AG09319 (cell line): ENCODE measurements around the gene SYNE1.
A peak's percentile ranks its signal among the peaks of the same experiment; 100 is the strongest.

Source experiments
- DNase-seq: peaks from one replicate; pipeline ENCODE4 v3.0.0-alpha.2; 2010; ENCODE audit warnings: low read depth; ENCODE audit errors: extremely low read depth
- CTCF ChIP-seq: IDR thresholded peaks from 2 replicates; pipeline ENCODE4 v1.5.1; 2011; ENCODE audit warnings: low read depth, mild to moderate bottlenecking, inconsistent platforms, low read length, moderate library complexity

Gene SYNE1

GRCh38 chr6:152398316-152398715 is 238.8 kb downstream of the SYNE1 start:
- no peak for TF ChIP-seq CTCF
- DNase-seq = no peak

- no peak for DNase-seq
- TF ChIP-seq CTCF = no peak
Measured at GRCh38 chr6:152394303-152394702, 242.9 kb downstream of the SYNE1 start.

- TF ChIP-seq CTCF = no peak
- DNase-seq = no peak
Measured at GRCh38 chr6:152391179-152391880, 245.8 kb downstream of the SYNE1 start.

- no peak for DNase-seq
- no peak for TF ChIP-seq CTCF
Measured at GRCh38 chr6:152387091-152387490, 250.1 kb downstream of the SYNE1 start.

- no peak for DNase-seq
- TF ChIP-seq CTCF = no peak
Measured at GRCh38 chr6:152386131-152386530, 251.0 kb downstream of the SYNE1 start.

- DNase-seq = peak; percentile 95
- no peak for TF ChIP-seq CTCF
Measured at GRCh38 chr6:152380993-152381898, 255.9 kb downstream of the SYNE1 start.

GRCh38 chr6:152380351-152380767 is 256.8 kb downstream of the SYNE1 start:
- DNase-seq = no peak
- TF ChIP-seq CTCF = no peak
